Measurements from ENCODE around the gene PRKG1.
"Not testable (repeated sequence)": the region's sequence is repeated elsewhere in the genome, so short reads cannot be mapped to it uniquely, and the experiment has no call there.

PRKG1 gene

DNA sequence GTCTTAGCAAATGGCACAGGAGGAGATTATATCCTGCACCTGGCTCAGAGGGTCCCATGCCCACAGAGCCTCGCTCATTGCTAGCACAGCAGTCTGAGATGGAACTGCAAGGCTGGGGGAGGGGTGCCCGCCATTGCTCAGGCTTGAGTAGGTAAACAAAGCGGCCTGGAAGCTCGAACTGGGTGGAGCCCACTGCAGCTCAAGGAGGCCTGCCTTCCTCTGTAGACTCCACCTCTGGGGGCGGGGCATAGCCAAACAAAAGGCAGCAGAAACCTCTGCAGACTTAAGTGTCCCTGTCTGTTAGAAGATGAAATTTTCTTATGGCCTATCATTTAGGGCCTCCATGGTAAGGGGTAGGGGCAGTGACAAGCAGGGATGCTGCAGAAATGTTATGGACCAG lies 207.1 kb downstream of the PRKG1 start:
- not testable (repeated sequence) for DNase-seq

DNA sequence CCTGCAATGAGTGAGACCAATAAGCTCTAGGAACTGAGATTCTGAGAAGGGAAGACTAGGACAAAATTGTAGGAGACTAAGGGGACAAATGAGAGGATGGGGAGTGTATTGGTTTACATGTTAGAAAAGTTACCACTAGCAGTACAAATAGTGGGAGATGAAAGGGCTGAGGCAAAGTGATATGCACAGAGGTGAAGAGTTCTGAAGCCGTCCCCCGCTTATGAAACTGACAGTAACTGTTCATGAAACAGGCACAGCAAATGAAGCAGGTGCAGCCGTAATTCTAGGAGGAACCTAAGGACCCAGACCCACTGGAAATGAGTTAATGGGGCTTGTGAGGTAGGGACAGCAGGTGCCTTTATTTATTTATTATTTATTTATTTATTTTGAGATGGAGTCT lies 211.3 kb downstream of the PRKG1 start:
- DNase-seq: no peak

DNA sequence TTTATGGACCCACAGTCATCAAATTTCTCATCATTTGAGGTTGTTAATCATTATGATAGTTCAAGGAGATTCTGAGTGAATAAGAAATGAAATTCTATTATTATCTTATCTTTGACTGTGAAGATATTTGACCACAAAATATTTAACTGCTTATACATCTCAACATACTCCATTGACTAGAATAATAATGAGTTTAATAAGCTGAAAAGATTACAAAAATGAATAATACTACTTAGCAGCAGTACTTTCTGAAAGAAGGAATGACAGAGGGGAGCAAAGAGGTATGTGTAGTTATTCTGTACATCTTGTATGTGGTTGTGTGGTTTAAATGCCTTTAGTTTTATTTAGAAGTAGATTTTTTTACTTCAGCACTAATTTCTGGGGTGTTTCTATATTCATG lies 214.2 kb downstream of the PRKG1 start:
- DNase-seq: no peak

DNA sequence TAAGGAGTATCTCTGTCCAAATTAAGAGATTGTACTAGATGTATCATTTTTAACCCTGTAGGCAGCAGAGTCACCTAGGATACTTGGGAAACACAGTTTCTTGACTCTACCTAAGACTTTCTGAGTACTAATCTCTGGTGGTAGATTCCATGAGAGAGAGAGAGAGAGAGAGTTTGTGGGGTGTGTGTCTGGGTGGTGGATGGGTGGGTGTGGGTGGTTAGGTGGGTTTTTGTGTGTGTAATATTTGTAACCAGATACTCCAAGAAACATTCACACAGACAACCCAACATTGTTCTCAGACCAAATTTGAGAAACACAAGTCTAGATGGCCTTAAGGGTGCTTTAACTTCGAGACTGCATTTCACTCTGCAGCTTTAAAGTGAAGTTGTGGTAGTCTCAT lies 215.2 kb downstream of the PRKG1 start:
- DNase-seq: no peak

DNA sequence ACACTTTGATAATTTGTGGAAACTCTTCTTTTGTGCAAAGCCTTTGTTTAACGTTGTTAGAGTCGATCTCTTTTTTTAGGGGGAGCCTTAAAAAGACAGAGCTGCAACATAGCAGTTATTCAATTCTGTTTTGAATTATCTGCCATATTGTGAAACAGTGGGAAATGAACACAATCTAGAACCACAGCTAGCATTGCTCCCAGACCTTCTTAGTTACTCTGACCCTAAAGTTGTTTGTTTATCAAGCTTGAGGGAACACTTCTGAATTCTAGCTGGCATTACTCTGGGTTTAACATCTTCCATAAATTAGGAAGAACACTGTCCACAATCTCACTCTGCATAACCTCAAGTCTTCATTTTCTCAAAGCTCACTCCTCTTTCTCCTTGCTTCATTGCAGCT lies 217.7 kb downstream of the PRKG1 start:
- DNase-seq: no peak

DNA sequence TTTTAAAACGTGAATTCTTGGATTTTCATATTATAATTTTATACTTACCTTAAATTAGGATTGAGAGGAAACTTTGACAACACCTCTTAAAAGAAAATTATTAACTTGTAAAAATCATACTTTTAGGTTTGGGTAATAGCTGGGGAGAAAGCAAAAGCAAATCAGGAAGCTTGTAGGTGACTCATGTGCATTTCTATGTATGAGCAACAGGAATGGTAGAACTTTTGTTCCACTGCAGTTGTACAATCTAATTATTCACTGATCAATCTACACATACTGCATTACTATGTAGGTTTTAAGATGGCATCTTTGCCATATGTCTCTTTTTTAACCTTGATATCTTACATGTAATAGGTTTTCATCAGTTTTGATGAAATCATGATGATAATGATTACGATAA lies 223.2 kb downstream of the PRKG1 start:
- no peak for DNase-seq

DNA sequence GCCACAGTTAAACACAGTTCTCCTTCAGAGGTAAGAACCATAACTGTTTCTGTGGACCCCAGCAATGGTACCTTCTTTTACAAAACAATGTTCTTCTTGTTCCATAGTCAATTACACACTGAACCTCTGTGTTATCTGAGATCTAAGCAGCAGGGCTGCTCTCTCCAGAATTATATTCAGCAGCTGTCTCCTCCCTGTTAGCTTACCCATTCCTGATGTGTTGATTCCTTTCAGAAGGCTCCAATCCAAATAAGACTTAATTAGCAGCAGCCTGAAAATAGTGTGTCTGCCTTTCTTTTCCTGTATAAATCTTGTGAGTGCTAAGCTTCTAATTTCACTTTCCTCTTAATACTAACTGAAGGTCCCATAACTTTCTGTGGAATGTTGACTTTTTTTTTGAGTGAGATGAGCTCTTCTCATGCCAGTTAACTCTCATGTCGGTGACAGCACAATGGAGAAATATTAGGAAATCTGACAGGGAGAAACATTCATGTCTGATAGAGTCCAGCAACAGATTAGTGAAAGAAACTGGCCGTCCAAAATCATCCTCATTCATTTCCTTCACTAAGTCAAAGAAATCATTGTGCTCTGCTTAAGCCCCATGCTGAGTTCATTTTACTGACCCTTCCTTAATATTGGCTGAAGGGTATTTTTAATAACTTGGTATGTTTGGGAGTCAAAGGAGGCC lies 226.5 kb downstream of the PRKG1 start:
- DNase-seq: no peak

DNA sequence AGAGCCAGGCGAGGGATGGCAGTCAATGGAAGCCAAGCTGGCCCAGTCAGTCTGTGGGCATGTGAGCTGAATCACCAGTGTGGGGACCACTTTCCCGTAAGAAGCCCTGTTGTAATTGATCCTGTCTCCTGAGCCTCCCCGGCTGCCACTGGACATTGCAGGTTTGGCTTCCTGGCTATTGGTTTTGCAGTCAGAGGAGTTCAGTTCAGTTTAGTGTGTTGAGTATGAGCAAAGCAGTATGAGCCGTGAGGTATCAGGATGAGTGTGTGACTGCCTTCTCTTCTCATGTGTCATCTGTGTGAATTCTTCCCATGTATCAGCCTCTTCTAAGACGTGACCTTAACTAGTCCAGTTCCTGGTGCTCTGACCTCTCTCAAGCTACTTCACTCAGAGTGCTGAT lies 227.4 kb downstream of the PRKG1 start:
- DNase-seq: no peak

DNA sequence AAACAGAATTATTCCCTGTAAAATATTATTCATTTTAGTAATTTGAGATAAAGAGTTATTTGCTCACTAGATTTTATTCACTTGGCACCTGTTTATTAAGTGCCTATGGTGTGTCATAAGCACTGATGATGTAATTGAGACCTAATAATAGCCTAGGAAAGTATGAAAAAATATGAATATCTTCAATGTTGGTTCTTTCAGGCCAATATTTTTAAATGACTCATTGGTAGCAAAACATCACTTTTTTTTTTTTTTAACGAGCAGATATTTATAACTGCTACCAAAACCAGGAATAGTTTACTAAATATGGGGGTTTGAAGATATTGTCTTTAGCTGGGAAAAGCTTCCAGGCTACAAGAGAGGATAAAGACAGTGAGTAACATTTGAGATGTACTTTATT lies 228.0 kb downstream of the PRKG1 start:
- no peak for DNase-seq

DNA sequence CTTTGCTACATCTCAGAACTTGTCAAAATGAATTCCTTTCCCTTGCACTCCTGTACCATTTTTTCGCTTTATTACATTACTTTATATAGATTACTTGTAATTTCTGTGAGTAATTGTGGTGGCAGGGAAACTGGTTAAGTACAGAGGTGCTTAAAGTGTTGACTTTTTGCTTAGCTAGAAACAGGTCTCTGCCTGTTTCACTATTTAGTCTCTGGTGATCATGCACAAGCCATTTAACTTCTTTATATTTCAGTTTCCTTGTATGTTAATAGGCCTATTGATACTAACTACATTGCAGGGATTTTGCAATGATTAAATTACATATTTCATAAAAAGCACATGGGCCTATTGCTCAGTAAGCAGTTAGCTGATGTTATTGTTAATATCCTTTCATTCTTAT lies 233.8 kb downstream of the PRKG1 start:
- no peak for DNase-seq

DNA sequence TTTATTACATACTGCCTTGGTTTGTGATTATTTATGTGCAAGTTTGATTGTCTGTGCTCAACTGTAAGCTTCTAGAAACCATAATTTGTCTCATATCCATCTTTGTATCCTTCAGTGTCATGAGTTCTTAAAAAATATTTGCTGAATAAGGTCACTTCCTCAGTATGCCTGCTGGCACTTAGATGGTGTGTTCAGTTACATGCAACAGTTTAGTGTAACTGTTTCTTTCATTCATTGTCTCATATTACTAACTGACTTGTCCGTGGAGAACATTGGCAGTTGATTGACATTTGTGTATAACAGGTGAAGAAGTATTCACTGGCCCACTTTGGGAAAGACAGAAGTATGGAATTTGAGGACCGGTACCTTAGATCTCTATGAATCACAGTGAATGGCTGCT lies 236.9 kb downstream of the PRKG1 start:
- no peak for DNase-seq

DNA sequence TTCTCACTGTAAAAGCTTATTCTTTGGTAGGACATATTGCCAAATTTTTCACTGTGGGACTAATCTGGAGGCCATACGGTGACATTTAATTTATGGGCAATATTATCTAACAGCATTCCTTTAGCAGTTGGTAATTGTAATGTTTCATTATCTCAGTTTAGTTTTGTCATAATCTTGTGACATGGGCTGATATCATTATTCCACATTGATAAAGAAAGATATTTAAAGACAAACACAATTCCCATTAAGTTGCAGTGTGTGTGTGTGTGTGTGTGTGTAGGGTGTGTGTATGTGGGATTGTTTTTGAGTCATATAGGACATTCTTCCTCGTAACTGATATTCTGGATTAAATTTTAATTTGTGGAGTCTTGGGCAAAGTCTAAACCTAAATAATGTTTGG lies 238.5 kb downstream of the PRKG1 start:
- DNase-seq: no peak

DNA sequence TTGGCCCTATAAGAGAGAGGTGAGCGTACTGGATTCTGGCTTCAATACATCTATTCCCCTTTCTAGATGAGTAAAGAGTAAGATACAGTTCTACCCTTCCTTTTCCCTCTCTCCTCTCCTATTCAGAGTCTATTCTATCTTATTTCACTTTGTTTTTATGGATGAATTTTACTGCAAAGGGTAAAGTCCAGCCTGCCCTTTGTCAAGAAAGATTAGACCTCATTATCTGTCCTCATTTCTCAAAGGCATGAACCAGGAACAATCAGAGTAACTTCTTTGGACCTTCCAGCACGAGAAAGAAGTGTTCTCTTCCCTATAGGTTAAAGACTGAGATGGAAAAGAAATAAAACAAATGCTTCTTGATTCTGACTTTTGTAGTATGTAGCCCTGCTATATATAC lies 239.0 kb downstream of the PRKG1 start:
- no peak for DNase-seq

DNA sequence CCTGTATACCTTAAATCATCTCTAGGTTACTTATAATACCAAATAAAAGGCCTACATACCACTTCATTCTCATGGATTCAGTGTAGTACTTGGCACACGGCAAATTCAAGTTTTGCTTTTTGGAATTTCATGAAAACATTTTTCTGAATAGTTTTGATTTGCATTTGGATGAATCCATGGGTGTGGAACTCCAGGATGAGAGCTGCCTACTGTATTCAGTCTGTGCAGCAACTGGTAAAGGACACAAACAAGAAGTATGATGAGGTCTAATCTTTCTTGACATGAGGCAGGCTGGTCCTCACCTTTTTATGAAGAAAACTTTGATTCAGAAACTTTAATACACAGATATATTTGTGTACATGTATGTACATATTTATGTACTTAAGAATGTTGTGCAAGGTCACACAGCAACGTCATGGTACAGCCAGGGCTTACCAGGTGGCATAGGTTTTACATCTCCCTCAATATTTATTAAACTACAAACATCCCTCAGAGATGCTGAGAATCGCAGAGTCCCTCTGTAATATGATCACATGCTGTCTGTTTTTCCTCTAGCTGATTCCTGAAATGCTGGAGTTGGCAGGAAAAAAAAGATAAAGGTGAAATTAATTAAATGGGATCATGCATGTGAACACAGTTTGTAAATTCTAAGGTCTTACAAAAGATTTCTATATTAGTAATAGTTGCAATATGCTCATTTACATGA lies 239.6 kb downstream of the PRKG1 start:
- no peak for DNase-seq

DNA sequence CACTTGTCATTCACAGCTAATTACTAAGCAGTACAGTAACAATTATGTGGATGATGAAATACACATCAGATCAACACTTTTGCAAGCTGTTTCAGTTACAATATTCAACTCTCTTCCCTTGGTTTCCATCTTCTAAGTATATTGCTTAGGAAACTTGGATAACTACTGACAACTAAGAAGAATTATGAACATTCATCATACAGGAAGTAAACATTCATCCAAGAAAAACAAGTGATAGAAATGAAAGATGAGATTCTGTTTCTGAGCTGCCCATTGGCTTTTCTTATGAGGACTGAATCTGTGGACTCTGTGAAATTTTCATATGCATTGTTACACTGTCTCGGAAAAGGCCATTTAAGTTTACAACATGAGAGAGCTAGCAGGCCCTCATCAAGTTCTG lies 240.2 kb downstream of the PRKG1 start:
- DNase-seq: no peak

DNA sequence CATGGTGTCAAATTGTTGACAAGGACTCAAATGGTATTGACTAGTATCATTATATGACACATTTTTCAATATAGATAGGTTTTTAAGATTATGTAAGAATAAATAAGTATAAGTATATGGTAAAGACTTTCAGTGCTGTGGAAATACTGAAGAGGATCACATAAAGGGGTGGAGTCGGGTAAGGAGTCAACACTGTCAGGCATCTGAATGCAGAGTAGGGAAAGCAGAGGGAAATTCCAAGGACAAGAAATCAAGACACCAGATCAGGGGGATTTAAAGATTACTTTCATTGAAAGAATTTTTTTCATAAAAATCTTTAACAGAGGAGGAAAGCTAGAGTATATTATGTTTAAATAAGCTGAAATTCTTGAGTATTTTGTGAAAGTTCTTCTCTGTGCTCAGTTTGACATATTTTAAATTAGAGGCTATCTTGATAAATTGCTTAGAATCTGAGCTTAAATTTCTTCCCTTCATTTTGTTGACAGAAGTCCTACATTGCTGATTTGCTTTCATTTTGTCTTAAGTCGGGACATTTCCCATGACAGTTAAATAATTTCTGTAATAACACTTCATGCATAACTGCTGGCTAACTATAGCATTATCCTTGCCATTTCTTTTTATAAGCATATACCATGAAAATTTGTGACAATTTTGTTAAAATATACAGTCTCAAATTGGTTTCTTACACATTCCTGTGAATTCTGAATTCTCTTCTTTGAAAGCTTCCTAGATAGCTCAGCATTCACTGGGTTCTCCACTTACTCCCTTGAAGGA lies 244.3 kb downstream of the PRKG1 start:
- DNase-seq: no peak

DNA sequence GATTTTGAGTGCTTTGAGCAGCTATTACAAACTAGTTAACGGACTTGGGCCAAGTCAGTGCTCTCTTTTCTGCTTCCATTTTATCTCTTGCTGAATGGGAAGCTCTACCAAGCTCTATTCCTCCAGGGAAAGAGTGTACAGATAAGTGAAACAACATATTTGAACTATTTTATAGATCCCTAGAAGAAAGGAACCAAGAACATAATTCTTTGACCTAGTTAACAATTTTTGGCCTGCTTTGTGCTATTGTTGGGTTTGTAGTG lies 244.8 kb downstream of the PRKG1 start:
- no peak for DNase-seq

DNA sequence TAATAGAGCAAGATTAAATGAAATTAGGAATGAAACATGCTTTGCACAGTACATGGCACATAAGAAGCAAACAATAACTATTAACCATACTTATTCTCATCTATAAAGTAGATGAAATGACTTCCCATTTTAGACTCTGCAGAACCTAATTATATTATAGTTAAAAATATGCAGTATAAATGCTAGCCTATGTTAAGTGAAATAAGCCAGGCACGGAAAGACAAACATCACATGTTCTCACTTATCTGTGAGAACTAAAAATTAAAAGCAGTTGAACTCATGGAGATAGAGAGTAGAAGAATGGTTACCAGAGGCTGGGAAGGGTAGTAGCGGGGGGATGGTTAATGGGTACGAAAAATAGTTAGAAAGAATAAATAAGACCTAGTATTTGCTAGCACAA lies 247.0 kb downstream of the PRKG1 start:
- DNase-seq: no peak

DNA sequence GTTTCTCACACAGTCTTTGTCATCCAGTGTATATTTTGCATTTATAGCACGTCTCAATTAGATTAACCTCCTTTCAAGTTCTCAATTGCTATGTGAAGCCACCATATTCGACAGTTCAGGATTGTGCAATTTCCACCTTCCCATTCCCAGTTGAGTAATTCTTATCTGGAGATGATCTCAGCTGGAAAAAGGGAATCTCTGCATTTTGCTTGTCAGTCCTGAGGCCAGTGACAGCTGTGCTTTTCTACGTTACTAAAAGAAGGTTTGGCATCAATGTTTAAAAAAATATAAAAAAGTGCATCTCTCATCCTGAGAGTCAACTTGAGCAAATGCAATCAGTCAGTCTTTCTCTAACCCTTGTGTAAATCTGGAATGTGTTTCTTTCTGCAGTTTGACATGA lies 247.7 kb downstream of the PRKG1 start:
- DNase-seq: no peak

DNA sequence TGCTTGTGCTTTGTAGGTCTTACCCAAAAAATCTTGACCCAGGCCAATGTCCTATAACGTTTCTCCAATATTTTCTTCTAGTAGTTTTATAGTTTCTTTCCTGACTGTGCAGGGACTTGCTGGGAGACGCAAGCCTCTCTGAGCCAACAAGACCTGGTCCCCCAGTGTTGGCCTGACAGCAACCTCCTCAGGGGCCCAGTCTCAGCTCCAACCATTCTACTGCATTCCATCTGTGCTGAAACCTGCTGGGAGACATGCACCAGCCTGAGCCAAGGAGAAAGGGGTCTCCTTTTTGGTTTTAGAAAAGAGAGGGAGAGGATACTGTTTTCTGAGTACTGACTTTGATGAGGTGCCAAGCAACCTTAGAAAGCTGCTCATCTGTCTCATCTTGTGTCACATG lies 251.4 kb downstream of the PRKG1 start:
- no peak for DNase-seq

DNA sequence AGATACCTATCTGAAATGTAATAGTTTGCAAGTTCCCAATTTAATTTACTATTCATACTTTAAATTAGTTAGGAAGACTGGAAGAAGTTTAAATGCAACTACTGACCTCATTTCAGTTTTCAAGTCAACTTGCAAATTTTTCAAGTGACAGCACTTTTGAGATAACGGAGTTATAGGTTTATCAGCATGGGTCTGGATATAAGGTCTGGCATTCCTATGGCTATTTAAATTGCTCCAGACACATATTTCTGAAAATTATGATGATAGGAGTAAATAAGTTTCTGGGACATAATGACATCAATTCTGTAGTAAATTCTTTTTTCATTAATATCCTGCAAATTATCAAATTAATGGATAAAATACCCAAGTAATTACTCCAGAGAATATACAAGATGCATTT lies 251.9 kb downstream of the PRKG1 start:
- DNase-seq: no peak

DNA sequence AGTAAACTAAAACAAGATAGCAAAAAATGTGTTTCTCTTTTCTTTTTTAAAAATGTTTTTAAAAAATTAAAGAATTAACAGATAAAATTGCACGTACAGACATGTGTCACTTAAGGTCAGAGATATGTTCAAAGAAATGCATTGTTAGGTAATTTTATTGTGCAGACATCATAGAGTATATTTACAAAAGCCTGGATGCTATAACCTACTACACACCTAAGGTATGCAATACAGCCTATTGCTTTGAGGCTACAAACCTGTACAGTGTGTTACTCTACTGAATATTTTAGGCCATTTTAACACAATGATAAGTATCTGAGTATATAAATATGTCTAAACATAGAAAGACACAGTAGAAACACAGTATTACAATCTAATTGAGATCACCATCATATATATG lies 253.1 kb downstream of the PRKG1 start:
- no peak for DNase-seq

DNA sequence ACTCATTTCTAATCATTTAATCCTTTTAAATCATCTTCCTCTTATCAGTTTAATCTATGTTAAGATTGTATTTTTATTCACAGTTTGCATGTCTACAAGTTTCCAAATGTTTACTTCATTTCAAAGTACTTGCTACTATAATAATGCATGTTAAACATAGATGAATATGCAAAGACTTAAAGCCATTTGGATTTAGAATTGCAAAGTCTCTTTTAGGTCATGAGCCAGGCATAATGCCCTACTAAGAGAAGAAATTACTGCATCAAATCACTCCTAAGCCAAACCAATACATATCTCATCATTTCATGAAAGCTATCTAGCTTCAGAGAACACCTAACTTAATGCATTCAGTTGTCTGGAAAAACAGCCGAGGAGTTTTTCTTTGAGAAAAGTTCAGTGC lies 266.1 kb downstream of the PRKG1 start:
- no peak for DNase-seq

DNA sequence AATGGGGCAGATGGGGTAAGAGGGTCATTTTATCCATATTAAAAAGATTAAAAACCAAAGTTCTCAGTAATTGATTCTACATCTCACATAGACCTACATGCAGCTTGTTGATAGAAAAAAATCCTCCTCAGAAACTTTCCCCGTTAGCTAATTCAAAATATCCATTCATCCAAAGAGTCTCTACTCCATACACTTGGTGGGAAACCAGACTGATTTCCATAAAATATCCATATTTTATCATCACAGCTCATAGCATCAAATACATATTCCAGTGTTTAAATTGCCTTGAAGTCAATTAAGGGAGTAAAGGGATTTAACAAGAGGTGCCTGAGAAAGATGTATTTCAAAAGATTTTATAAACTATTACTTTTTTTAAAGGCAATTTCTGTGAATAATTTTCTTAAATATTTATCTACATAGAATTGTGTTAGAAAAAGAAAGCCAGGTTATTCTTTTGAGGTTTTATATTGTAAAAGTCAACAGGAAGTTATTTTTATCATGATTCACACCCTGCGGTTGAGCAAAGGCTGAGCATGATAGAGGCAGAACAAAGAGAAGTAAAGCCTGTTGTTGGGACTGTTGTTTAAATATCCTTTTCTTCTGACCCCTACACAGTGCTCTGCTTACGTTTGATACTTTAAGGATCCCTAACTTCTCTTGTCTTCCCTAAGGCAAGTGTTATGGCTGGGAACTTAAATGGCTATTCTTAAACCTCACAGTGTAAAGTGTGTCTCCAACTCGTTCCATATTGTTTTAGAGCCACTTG lies 266.7 kb downstream of the PRKG1 start:
- DNase-seq: no peak
